Heart left ventricle (tissue), 13 donors: ENCODE measurements around the gene INF2.

Source experiments
- POLR2A ChIP-seq, 2 donors: fragments of 450-650 bp; IDR thresholded peaks; one replicate each; pipeline ENCODE4 v1.6.1; 2017; ENCODE audit warnings: antibody characterized with exemption in 2 of 2, mild to moderate bottlenecking in 2 of 2, moderate library complexity in 2 of 2
- TF ChIP-seq, protein P1 (sequence below), 12 donors: fragments of 200-600 bp; sonication (generic) in 4 of 12; IDR thresholded peaks; one replicate each; pipeline versions ENCODE4 v1.5.0 to v1.8.0; 2018 to 2022; ENCODE audit warnings: antibody characterized with exemption in 12 of 12, mild to moderate bottlenecking in 5 of 12
- donor health status: ischemic (EF 13 %, LVEDD 7.1; RV severe dilation, severe dysfunction).
- donor health status: DM: no; HTN: yes; CAD: no.
- donor health status: DM: no; HTN: no; CAD: no.
- donor health status: ischemic (EF 25% LVEDD 6.9; RV normal size, moderate dysfunction).
- donor health status: ischemic (EF 25% LVEDD 5.7; RV mildly dilated, moderate dysfunction).
- donor health status: ischemic (EF 35%, LVEDD 5.7; RV mildly dilated, moderate dysfunction).
- donor health status: nonischemic (EF 11% LVEDD 7.7; RV severe dilation, severe dysfunction).
- donor health status: DM: yes; HTN: yes; CAD: no.
- donor health status: PGD.
- donor health status: ischemic (EF 29% LVEDD 5.4; RV normal size, mild dysfunction).
- donor health status: nonischemic (EF 23%, LVEDD 6.1; RV moderate dilation, normal function).

DNA sequence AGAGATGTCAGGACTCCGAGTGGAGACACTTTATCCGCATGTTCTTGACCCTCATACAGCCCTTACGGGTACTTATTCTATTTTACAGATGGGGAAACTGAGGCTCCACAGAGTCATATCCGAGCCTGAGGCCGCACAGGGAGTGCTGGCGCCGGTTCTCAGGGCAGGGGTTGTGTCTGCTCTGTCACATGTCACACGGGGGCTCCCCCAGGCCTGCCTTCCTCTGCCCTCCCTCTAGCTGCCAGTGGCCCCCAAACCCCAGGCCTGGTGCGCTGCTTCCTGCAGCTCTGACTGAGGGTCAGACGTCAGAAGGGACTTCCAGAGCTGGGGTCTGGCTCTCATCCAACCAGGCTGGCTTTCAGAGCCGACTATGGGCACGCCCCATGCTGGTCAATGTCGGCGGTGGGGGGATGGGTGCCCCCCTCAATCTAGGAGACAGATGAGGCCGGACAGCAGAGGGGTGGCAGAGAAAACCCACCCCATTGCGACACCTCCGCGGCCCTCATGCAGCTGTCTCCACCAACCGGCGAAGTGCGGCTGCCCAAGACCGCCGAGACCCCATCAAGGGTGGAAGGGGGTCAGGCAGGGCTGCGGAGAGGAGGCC is 811 bp upstream of the INF2 start:
- TF ChIP-seq, protein P1, sequence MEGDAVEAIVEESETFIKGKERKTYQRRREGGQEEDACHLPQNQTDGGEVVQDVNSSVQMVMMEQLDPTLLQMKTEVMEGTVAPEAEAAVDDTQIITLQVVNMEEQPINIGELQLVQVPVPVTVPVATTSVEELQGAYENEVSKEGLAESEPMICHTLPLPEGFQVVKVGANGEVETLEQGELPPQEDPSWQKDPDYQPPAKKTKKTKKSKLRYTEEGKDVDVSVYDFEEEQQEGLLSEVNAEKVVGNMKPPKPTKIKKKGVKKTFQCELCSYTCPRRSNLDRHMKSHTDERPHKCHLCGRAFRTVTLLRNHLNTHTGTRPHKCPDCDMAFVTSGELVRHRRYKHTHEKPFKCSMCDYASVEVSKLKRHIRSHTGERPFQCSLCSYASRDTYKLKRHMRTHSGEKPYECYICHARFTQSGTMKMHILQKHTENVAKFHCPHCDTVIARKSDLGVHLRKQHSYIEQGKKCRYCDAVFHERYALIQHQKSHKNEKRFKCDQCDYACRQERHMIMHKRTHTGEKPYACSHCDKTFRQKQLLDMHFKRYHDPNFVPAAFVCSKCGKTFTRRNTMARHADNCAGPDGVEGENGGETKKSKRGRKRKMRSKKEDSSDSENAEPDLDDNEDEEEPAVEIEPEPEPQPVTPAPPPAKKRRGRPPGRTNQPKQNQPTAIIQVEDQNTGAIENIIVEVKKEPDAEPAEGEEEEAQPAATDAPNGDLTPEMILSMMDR (IDR thresholded peaks at IDR 0.05) = no peak
- no peak for TF ChIP-seq POLR2A (IDR thresholded peaks at IDR 0.05)
